ENCODE data around the gene COG1.

The COG1 gene

DNA sequence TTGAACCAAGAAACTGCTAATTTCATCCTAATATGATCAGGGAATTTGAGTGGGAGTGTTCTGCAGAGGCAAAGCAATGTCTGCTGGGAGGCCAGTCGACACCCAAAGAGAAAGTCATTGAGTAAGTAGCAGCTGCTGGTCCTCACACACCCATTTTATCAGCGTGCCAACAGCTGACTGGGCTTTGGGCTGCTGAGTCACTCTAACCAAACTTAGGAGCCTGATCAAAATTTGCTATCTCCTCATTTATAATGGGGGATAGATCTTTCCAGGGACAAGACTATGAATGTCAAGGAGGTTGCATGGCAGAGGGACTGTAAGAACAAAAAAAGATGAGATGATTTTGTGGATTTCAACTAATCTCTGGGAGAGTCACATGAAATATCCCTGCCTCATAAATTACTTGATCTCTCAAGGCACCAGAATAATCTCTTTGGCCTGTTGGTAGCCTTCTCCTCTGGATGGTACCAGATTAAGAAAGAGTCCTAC lies 35.9 kb downstream of the COG1 start:
- peak; percentile 67 for DNase-seq (ENCODE audit: low read depth)

DNA sequence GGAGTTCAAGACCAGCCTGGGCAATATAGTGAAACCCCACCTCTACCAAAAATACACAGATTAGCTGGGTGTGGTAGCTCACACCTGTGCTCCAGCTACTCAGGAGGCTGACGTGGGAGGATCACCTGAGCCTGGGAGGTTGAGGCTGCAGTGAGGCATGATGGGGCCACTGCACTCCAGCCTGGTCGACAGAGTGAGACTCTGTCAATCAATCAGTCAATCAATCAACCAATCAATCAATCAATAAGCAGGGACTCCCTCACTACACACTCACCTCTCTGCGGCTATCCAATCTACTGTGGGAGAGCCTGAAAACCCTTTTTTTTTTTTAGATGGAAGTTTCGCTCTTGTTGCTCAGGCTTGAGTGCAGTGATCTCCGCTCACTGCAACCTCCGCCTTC lies 37.2 kb downstream of the COG1 start:
- DNase-seq (ENCODE audit: low read depth): no peak

DNA sequence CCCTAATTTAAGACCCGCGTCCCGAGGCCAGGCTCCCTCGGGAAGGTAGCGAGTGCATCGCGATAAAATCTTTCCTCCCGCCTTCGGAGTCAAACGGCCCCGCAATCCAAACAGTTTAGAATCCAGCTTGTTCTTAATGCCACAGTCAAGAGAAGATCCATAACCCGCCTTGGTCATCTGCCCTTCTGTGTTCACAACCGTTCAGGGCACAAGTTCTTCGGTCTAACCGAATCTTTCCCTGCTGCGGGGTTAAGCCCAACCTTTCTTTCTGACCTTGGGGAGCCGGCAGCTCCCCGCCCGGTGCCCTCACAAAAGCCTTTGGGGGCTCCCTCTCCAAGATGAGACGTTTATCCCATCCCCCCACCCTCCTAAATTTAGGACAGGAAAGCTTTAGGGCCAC lies 38.5 kb downstream of the COG1 start:
- DNase-seq (ENCODE audit: low read depth): no peak

DNA sequence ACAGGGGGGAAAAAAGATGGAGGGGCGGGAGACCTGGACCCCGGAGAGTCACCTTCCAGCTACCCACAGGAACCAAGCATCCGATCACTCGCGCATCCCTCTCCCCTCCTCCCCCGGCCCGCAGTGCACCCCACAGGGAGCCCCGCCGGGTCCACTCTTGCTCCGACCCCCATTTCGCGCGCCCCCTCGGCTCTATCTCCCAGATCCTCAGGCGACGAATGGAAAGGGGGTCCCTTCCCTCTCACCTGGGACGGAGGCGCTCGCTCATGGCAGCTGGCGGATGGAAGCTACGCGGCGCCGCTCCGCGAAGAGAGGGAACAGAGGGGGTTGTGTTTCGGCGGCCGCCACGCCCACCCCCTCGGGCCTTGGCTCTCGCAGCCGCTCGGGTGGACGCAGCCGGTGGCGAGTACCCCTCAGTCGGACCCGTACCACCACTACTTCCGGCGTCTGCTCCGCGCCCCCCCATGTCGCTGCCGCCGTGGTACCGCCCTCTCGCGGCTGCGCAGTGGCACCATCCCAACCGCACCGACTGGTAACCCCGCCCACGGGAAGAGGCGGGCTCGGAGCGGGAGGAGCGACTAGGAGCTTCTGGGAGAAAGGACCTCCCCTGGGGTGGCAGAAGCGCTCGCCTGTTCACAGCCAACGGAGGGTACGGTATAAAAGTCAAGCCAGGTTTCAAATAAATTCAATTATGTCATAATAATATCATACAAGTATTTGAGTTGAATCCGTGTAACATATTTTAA lies 39.2 kb downstream of the COG1 start:
- DNase-seq (ENCODE audit: low read depth): peak; percentile 57

GRCh38 chr17:73232587-73233373 lies 39.9 kb downstream of the COG1 start:
- no peak for DNase-seq (ENCODE audit: low read depth)

- DNase-seq (ENCODE audit: low read depth): no peak
Observed at GRCh38 chr17:73234736-73235135, 41.9 kb downstream of the COG1 start.

DNA sequence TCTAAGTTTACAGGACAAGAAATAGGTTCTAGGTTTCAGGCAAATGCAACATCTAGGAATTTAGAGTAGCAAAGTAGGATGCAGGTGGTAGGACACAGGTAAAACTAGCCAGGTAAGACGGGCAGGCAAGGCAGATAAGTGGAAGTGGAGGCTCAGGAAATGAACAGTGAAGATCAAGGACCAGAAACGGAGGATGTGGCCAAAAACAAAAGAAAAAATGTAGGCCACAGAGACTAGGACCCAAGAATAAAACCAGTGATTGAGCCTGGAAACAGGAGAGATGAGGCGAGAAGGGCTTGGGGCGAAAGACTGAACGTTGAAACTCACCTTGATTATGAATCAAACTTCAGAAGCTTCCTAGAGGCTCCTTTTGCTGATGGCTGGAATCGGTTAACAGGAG lies 44.9 kb downstream of the COG1 start:
- DNase-seq (ENCODE audit: low read depth): no peak

GRCh38 chr17:73240561-73240960 lies 47.7 kb downstream of the COG1 start:
- no peak for DNase-seq (ENCODE audit: low read depth)

- DNase-seq (ENCODE audit: low read depth): no peak
Observed at GRCh38 chr17:73247726-73248125, 54.9 kb downstream of the COG1 start.

- DNase-seq (ENCODE audit: low read depth): no peak
Observed at GRCh38 chr17:73248532-73248931, 55.7 kb downstream of the COG1 start.

GRCh38 chr17:73249700-73250099 lies 56.8 kb downstream of the COG1 start:
- DNase-seq (ENCODE audit: low read depth): no peak

- no peak for DNase-seq (ENCODE audit: low read depth)
Observed at GRCh38 chr17:73250851-73251640, 58.2 kb downstream of the COG1 start.

GRCh38 chr17:73251871-73252270 lies 59.0 kb downstream of the COG1 start:
- DNase-seq (ENCODE audit: low read depth): no peak

DNA sequence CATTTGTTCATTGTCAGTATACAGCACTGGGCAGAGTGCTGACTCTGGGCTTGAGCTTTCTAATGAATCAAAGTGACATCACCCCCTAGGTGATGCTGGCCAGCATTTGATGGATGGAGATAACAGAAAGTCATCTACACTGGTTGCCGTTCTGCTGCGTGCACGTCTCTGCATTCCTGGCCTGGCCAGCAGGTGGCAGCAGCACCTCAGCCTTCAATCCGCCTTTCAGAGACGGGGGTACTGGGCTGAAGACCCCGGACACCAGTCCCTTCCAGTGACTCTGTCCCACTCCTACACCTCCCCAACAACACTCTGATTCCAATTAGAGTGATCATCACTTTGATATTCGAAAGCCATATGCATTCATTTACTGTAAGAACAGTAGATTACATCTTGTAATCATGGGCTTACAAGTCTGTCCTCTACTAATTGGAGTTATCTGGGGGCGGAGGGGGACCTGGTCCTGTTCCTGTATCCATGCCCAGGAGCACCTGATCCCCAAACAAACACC lies 62.9 kb downstream of the COG1 start:
- no peak for DNase-seq (ENCODE audit: low read depth)

DNA sequence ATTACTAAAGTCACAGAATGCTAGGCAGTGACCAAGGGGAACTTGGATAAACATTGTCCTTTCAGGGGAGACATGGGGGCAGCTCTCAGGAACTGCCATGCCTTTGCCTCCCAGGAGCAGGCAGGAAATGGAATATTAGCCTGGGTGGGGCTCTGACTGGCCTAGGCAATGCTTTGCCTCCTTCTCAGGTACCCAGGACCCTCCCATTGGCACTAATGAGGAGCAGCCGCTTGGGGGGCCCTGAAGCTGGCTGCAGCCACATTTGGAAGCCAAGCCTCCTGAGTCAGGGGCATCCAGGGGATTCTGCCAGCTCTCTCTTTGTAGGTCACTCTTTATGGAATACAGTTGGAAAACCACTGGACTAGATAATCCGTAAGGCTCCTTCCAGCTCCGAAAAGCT lies 63.4 kb downstream of the COG1 start:
- no peak for DNase-seq (ENCODE audit: low read depth)

- no peak for DNase-seq (ENCODE audit: low read depth)
Observed at GRCh38 chr17:73257516-73257915, 64.7 kb downstream of the COG1 start.

All from non-pigmented ciliary epithelial cell (primary cell).